Breast epithelium (tissue), 4 donors: Measurements from ENCODE around the gene NRROS. TPM values are rescaled to one million over a fixed set of nuclear protein-coding genes. Genes with fewer than 3 reads are reported as not detected.

Source experiments
- DNase-seq, 2 donors: peaks; one replicate each; pipeline ENCODE4 v3.0.0-alpha.2; 2019; ENCODE audit warnings: low spot score in 2 of 2
- H3K27ac ChIP-seq, 2 donors: fragments of 200-600 bp; sonication (generic) in 1 of 2; one replicate each; pipeline ENCODE4 v1.5.1; 2016 to 2019; ENCODE audit warnings: mild to moderate bottlenecking in 1 of 2
- H3K27me3 ChIP-seq, 2 donors: fragments of 200-600 bp; sonication (generic) in 1 of 2; one replicate each; pipeline versions ENCODE4 v1.5.1 to v1.6.0; 2017 to 2019; ENCODE audit warnings: control low read depth in 1 of 2, mild to moderate bottlenecking in 1 of 2
- H3K36me3 ChIP-seq: fragments of 200-600 bp; one replicate; pipeline ENCODE4 v1.5.1; 2019
- H3K4me1 ChIP-seq, 2 donors: fragments of 200-600 bp; sonication (generic); one replicate each; pipeline ENCODE4 v1.5.1; 2016 to 2019; ENCODE audit warnings: control low read depth in 1 of 2
- H3K4me3 ChIP-seq, 3 donors: fragments of 200-600 bp; sonication (generic); 1 replicate in 2 of 3; 2 replicates in 1 of 3; pipeline ENCODE4 v1.5.1; 2016 to 2019; ENCODE audit warnings: mild to moderate bottlenecking in 3 of 3, moderate library complexity in 2 of 3
- H3K9me3 ChIP-seq, 2 donors: fragments of 200-600 bp; sonication (generic) in 1 of 2; one replicate each; pipeline ENCODE4 v1.5.1; 2016 to 2019; ENCODE audit warnings: control low read depth in 1 of 2
- CTCF ChIP-seq, 3 donors: fragments of 450-650 bp; IDR thresholded peaks; one replicate each; pipeline ENCODE4 v1.5.1; 2016 to 2017; ENCODE audit warnings: antibody characterized with exemption in 3 of 3, mild to moderate bottlenecking in 3 of 3, moderate library complexity in 3 of 3
- POLR2A ChIP-seq: fragments of 450-650 bp; IDR thresholded peaks from one replicate; pipeline ENCODE4 v1.6.1; 2016; ENCODE audit warnings: antibody characterized with exemption, mild to moderate bottlenecking, moderate library complexity
- POLR2AphosphoS5 ChIP-seq, 3 donors: sonication (generic); formaldehyde crosslinking; IDR thresholded peaks; one replicate each; pipeline ENCODE4 v1.6.1; 2017; ENCODE audit warnings: antibody characterized with exemption in 3 of 3
- intact Hi-C: fragments of 100-400 bp; cut with DNase I; formaldehyde crosslinking; loops from one replicate; pipeline ENCODE4 v1.15.1; 2023; ENCODE audit warnings: low total_unique reads
- total RNA-seq, 3 donors: library from RNA; depleted of rRNA; stranded (reverse); fragments of >200 nt; gene quantifications; one replicate each; pipeline ENCODE4 v1.1.0, GENCODE V29; 2016

The NRROS gene
- total RNA-seq, 3 donors from 2014 or later, result 3.2 to 13.9 (median 4.3) TPM

GRCh38 chr3:196662711-196663571, 23.4 kb downstream of the NRROS start:
- H3K27ac ChIP-seq, result no peak overlapping the region

GRCh38 chr3:196666001-196666867, 26.7 kb downstream of the NRROS start:
- no peaks in the 10 kb centered on the region for H3K27me3 ChIP-seq
- H3K4me1 ChIP-seq, result no peaks in the 10 kb centered on the region
- no peaks in the 10 kb centered on the region for H3K9me3 ChIP-seq
- no peaks in the 10 kb centered on the region for H3K36me3 ChIP-seq
- TF ChIP-seq CTCF (IDR thresholded peaks at IDR 0.05), result no peak
- no peak for TF ChIP-seq POLR2AphosphoS5 (IDR thresholded peaks at IDR 0.05)
- no peak for TF ChIP-seq POLR2A
- peak; percentile 49 to 69 for DNase-seq
- H3K27ac ChIP-seq, result peak overlapping the region; percentile 48 to 68
- intact Hi-C loops, result no loop called here
- no peak overlapping the region for H3K4me3 ChIP-seq

More at GRCh38 chr3:196662711-196663571, 23.4 kb downstream of the NRROS start:
- peak in 1 of 2 donors; percentile 27 for DNase-seq
- intact Hi-C loops, result no loop called here
- H3K36me3 ChIP-seq, result no peaks in the 10 kb centered on the region
- no peaks in the 10 kb centered on the region for H3K4me1 ChIP-seq
- no peak overlapping the region for H3K4me3 ChIP-seq
- no peaks in the 10 kb centered on the region for H3K9me3 ChIP-seq
- TF ChIP-seq CTCF (IDR thresholded peaks at IDR 0.05) (no peak), POLR2AphosphoS5 (IDR thresholded peaks at IDR 0.05) (no peak), POLR2A (no peak)
- H3K27me3 ChIP-seq, result no peaks in the 10 kb centered on the region

GRCh38 chr3:196667056-196667825, 27.7 kb downstream of the NRROS start:
- intact Hi-C loops, result no loop called here
- H3K4me1 ChIP-seq, result no peaks in the 10 kb centered on the region
- no peak overlapping the region for H3K27ac ChIP-seq
- no peaks in the 10 kb centered on the region for H3K9me3 ChIP-seq
- H3K27me3 ChIP-seq, result no peaks in the 10 kb centered on the region
- H3K4me3 ChIP-seq, result no peak overlapping the region
- no peaks in the 10 kb centered on the region for H3K36me3 ChIP-seq
- peak in 1 of 2 donors; percentile 19 for DNase-seq
- no peak for TF ChIP-seq CTCF (IDR thresholded peaks at IDR 0.05)
- no peak for TF ChIP-seq POLR2AphosphoS5 (IDR thresholded peaks at IDR 0.05)
- no peak for TF ChIP-seq POLR2A

DNA sequence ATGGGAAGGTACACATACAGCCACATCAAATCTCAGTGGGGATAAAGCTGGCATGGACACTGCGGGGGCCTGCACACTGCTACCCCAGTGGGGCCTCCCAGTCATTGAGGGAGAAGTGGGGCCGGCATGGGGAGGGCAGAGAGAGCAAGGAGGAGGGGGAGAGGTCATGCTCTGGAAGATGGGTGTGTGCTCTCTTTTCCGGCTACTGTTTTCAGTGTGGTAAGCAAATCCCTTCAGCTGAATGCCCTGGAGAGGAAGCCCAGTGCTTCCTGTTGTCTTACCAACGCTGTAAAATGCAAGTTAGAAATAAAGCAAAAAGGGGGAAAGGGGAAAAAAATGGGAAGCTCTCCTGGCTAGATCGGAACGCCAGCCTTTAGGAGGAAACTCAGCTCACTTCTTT, 30.8 kb downstream of the NRROS start:
- no peaks in the 10 kb centered on the region for H3K36me3 ChIP-seq
- H3K4me1 ChIP-seq, result no peaks in the 10 kb centered on the region
- peak overlapping the region in 1 of 2 donors; percentile 25 for H3K27ac ChIP-seq
- no peaks in the 10 kb centered on the region for H3K9me3 ChIP-seq
- intact Hi-C loops, result no loop called here
- H3K27me3 ChIP-seq, result no peaks in the 10 kb centered on the region
- no peak for TF ChIP-seq CTCF (IDR thresholded peaks at IDR 0.05)
- TF ChIP-seq POLR2A, result no peak
- TF ChIP-seq POLR2AphosphoS5 (IDR thresholded peaks at IDR 0.05), result no peak
- peak in 1 of 2 donors; percentile 6 for DNase-seq
- H3K4me3 ChIP-seq, result no peak overlapping the region
